ENCODE measurements around the gene ZSCAN5B.
"Not testable (repeated sequence)": the region's sequence is repeated elsewhere in the genome, so short reads cannot be mapped to it uniquely, and the experiment has no call there.

ZSCAN5B gene

DNA sequence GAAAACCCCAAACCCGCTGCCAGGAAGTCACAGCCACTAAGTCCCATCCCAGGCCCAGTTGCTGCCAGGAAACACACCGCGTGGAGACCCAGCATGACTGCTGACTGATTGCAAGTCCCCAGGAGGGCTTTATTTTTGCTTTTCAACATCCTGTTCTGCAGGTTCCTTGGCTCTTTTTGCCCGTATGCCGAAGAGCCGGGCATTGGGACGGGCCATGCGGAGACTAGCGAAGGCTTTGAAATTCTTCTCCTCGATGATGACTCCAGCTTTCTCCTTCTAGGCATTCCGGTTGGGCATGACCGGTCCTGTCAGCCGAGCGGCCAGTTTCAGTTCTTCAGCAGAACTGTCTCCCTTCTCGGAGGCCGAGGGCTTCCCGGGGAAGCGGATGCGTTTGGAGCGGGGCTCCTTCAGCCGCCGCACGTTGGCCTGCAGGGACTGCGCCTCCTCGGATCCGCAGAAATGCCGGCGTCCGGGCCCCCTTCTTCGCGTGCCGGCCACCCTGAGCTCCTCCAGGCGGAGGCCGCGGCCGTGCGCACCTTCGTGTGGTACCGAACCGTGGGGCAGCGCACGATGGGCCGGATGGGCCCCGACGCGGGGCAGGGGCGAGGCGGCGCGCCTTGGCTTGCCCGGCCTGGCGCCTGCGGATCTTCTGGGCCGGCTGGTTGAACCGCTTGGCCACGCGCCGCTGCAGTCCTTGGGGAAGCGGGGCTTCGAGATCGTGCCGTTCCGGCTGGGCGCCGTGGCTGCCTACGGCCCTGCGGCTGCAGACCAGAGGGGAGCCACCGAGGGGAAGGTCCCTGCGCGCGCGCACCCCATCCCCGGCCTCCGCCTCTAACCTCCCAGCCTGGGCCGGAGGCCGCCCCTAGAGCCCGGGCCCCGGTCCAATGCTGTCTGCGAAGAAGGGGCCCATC lies 19.7 kb upstream of the ZSCAN5B start:
- TF ChIP-seq, protein P1, sequence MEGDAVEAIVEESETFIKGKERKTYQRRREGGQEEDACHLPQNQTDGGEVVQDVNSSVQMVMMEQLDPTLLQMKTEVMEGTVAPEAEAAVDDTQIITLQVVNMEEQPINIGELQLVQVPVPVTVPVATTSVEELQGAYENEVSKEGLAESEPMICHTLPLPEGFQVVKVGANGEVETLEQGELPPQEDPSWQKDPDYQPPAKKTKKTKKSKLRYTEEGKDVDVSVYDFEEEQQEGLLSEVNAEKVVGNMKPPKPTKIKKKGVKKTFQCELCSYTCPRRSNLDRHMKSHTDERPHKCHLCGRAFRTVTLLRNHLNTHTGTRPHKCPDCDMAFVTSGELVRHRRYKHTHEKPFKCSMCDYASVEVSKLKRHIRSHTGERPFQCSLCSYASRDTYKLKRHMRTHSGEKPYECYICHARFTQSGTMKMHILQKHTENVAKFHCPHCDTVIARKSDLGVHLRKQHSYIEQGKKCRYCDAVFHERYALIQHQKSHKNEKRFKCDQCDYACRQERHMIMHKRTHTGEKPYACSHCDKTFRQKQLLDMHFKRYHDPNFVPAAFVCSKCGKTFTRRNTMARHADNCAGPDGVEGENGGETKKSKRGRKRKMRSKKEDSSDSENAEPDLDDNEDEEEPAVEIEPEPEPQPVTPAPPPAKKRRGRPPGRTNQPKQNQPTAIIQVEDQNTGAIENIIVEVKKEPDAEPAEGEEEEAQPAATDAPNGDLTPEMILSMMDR (conservative IDR thresholded peaks at IDR 0.05): no peak
- no peak overlapping the region for H3K27ac ChIP-seq

DNA sequence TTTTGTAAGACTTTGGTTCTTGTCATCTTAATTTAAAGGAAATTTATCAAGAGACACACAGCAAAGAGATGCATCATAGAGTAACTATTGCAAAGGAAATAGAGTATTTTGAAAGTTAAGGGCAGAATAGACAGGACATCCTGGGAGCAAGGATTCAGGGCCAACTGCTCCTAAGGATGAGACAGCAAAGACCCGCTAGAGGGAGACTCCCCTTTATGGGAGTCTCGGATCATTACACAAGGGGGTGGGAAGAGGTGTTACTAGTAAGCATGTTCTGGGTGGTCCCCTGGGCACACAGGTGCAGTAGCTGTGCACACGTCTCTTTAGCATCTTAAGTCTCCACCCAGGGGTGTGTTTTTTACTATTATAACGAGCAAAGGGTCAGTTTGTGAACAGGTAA lies 14.1 kb upstream of the ZSCAN5B start:
- H3K27ac ChIP-seq: no peak overlapping the region
- TF ChIP-seq, protein P1 (conservative IDR thresholded peaks at IDR 0.05): no peak

DNA sequence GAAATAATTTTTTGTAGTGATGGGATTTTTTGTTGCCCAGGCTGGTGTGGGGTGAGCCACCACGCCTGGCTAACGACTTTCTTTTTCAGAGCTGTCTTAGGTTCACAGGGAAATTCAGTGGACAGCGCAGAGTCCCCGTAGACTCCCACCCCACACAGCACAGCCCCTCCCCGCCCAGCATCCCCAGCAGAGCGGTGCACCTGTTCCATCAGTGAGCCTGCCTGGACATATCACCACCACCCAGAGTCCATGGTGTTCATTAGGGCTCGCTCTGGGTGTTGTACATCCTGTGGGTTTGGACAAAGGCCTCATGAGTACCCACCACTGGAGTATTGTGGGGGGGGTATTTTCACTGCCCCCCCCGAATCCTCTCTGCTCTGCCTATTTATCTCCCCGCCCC lies 12.5 kb upstream of the ZSCAN5B start:
- not testable (repeated sequence) for H3K27ac ChIP-seq

DNA sequence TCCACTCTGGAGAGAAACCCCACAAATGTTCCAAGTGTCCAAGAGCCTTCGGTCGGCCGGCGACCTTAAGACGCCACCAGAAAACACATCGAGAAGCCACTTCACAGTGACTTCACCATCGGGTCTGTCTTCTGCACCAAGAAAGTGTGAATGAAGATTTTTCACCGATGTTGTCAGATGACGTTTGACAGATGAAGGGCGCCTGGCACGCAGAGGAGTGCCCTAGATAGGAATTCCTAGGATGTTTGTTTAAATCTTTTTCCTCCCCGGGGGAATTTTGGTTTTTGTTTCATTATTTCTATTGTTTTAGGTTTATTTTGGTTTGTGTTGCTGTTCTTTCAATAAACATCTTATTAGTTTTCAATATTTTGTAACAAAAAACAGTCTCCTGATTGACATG lies 11.5 kb upstream of the ZSCAN5B start:
- TF ChIP-seq, protein P1 (conservative IDR thresholded peaks at IDR 0.05): no peak

DNA sequence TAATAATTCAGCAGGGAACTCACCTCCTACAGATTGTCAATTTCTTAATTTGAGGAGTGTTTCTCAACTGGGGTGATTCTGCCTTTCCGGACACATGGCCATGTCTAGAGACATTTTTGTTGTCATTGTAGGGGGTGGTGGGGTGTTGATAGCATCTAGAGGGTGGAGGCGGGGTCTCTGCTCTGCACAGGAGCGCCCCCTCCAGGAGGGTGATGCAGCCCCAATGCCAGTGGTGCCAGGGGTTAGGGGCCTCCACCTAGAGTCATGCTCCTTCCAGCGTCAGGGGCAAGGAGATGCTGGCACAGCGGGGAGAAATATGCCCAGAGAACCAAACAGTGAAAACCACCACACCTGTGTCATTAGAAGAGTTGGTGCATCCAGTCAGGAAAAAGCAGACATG lies 10.0 kb upstream of the ZSCAN5B start:
- H3K27ac ChIP-seq: not testable (repeated sequence)

More for the DNA sequence above, 11.5 kb upstream of the ZSCAN5B start:
- no peak overlapping the region for H3K27ac ChIP-seq

DNA sequence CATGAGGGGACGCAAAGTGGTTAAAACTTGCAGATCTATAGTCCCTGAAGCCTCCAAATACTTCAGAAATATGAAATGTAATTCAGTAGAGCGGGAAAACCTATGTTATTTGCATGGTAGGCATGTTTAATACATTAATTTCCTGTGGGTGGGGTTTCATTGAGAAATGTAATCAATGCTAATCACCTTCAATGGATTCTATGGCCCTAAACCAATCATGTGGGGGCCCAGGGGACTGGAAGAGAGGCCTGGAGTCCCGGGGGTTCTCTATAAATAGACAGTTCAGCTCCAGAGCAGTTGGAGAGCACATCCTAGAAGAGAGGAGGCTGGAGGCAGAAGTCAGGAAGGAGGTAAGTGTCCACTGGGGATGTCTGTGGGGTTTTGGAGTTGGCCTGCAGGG lies 4.4 kb upstream of the ZSCAN5B start, which contains the start of gene ZSCAN5C:
TSS of gene ZSCAN5C (plus strand) at position 301 of the 400 bp plus-strand sequence. CDS start 3,641 bp downstream, outside the sequence.
- H3K27ac ChIP-seq: no peak within 1 kb of the TSS
- TF ChIP-seq, protein P1 (conservative IDR thresholded peaks at IDR 0.05): no peak

DNA sequence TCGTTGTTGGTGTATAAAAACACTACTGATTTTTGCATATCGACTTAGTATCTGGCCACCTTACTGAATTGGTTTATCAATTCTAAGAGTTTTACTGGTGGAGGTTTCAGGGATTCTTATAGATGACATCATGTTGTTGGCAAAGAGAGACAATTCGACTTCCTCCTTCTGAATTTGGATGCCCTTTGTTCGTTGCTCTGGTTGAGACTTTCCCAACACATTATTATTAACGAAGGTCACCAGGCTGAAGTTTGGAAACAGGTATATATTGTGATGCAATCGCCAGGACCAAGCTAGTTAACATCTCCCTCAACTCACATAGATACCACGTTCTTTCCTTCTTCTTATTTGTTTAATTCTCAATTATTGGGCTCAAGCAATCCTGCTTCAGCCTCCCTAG lies 2.1 kb upstream of the ZSCAN5B start:
- no peak overlapping the region for H3K27ac ChIP-seq
- TF ChIP-seq, protein P1 (conservative IDR thresholded peaks at IDR 0.05): no peak

DNA sequence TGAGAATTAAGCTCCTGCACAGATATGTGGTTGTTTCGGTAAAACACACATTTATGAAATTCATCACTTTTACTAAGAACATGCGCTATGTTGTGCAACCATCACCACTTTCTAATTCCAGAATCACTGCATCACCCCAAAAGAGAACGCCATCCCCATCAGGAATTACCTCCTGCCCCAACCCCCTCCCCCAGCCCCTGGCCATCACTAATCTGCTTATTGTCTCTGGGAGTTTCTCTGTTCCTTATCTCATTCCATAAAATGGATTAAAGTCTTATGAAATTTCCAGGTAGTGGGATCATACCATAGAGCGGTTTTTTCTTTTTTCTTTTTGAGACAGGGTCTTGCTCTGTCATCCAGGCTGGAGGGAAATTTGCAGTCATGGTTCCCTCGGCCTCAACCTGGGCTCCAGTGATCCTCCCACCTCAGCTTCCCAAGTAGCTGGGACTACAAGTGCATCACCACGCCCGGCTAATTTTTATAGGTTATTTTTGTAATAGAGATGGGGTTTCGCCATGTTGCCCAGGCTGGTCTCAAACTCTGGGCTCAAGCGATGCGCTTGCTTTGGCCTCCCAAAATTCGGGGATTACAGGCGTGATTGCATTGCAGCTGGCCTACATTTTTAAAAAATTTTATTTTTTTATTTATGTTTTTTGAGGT lies 3.5 kb downstream of the ZSCAN5B start:
- TF ChIP-seq, protein P1 (conservative IDR thresholded peaks at IDR 0.05): no peak
- no peak overlapping the region for H3K27ac ChIP-seq

Data from VCaP (cell line).